IPS DF 6.9 (cell line): ENCODE results near the gene LRRC74B.
"Not testable (repeated sequence)": the region's sequence is repeated elsewhere in the genome, so short reads cannot be mapped to it uniquely, and the experiment has no call there.

Source experiments
- DNase-seq: peaks from one replicate; pipeline ENCODE4 v3.0.0-alpha.2; 2013; ENCODE audit warnings: low read depth, low spot score
- H3K27ac ChIP-seq: one replicate; pipeline ENCODE4 v1.5.1; 2013; ENCODE audit warnings: low read length, control low read depth
- H3K27me3 ChIP-seq: 2 replicates; pipeline ENCODE4 v1.6.1; 2013; ENCODE audit warnings: mild to moderate bottlenecking, low read length; ENCODE audit not compliant: control insufficient read depth, insufficient read depth
- H3K36me3 ChIP-seq: 2 replicates; pipeline ENCODE4 v1.6.1; 2013; ENCODE audit warnings: low read length; ENCODE audit not compliant: control insufficient read depth, insufficient read depth
- H3K4me1 ChIP-seq: 2 replicates; pipeline ENCODE4 v1.6.1; 2013; ENCODE audit warnings: low read length; ENCODE audit not compliant: control insufficient read depth, insufficient read depth
- H3K4me3 ChIP-seq: 2 replicates; pipeline ENCODE4 v1.5.1; 2013; ENCODE audit warnings: mild to moderate bottlenecking, low read length
- H3K9me3 ChIP-seq: 2 replicates; pipeline ENCODE4 v1.6.1; 2013; ENCODE audit warnings: low read length, inconsistent platforms; ENCODE audit not compliant: control insufficient read depth, insufficient read depth
- WGBS: extraction: QIAGEN DNeasy Blood & Tissue Kit; methylation state at CpG from one replicate; pipeline ENCODE4 v1.1.7; 2013; ENCODE audit warnings: mixed read lengths, missing lambda C conversion rate; ENCODE audit not compliant: insufficient read length, insufficient coverage; 5-methylcytosine and 5-hydroxymethylcytosine counted together

LRRC74B gene

GRCh38 chr22:21001601-21002325 is 44.0 kb upstream of the LRRC74B start, which contains the start of gene THAP7:
TSS of gene THAP7 (minus strand) at chr22:21002118. CDS start at chr22:21001911, 207 bp downstream.
- WGBS = no CpG with 5 or more reads among the region's 83 CpGs
- no peak for DNase-seq
- Histone ChIP-seq H3K9me3 (no peaks in the 10 kb centered on the region), H3K4me1 (peaks cover 2% of the 10 kb centered on the region), H3K27me3 (no peaks in the 10 kb centered on the region), H3K36me3 (peaks cover 8% of the 10 kb centered on the region; the same call in 1 of the 2 replicates), H3K4me3 (peak within 1 kb of the TSS; percentile 91), H3K27ac (no peak within 1 kb of the TSS)

DNA sequence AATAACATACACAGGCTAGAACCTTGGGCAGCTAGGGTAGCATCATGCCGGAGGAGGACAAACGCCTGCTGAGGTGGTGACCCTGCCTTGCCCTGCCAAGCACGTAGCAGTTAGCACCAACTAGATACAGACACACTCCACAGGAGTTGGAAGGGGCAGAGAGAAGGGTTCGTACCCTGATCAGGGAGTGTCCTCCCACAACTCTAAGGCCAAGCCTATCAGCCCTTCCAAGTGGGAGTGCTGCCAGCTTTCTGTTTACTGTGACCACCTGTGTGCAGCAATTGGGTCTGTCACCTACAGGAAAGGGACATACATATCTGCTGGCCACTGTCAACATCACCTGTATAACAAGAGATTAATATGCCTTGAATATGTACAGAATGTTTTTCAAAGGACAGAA is 42.0 kb upstream of the LRRC74B start:
- no CpG with 5 or more reads among the region's 4 CpGs for WGBS
- H3K27me3 ChIP-seq = no peaks in the 10 kb centered on the region
- no peak overlapping the region for H3K27ac ChIP-seq
- peaks cover 8% of the 10 kb centered on the region; the same call in 1 of the 2 replicates for H3K36me3 ChIP-seq
- H3K4me1 ChIP-seq = peaks cover 2% of the 10 kb centered on the region
- no peak overlapping the region for H3K4me3 ChIP-seq
- H3K9me3 ChIP-seq = no peaks in the 10 kb centered on the region
- DNase-seq = no peak

- not testable (repeated sequence) for H3K36me3 ChIP-seq, H3K27me3 ChIP-seq, DNase-seq, H3K9me3 ChIP-seq, H3K4me1 ChIP-seq, H3K27ac ChIP-seq, H3K4me3 ChIP-seq
- no CpG with 5 or more reads among the region's 13 CpGs for WGBS
Observed at GRCh38 chr22:21009208-21009607, 36.5 kb upstream of the LRRC74B start.

DNA sequence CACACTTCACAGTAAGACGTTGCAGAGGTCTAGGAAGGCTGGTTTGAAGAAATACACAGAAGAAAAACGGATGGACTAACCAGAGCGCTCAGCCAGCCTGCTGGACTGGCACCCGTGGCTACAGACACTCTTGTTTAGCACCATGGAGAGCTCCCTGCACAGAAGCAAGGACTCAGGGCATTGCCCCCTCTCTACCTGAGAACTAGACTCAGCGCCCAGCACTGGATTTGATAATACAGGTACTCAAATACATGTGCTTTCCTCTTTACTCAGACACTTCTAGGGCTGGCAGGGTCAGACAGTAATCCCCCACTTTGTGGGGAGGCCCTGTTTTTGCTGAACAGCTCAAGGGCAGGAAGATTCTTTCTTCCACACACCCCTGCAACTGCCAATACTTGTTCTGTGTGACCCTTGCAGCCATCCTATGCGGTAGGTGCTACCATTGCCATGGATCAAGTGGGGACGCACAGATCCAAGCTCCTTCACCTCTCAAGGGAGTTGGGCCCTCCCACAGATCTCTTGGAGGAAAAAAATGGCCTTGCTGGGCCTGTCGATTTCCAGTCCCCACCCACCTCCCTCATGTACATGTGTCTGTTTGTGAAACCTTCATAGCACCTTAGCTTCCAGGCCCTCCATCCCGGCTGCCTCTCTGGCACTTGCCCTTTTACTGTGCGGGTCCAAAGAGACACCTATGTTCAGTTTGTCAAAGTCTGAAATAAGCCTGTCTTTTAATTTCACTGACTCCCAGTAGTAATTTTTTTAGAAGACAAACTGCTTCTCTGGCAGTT is 35.9 kb upstream of the LRRC74B start:
- Histone ChIP-seq H3K4me3 (no peak overlapping the region), H3K27ac (no peak overlapping the region), H3K27me3 (no peaks in the 10 kb centered on the region), H3K4me1 (peaks cover 4% of the 10 kb centered on the region; the same call in 1 of the 2 replicates), H3K9me3 (no peaks in the 10 kb centered on the region), H3K36me3 (no peaks in the 10 kb centered on the region)
- DNase-seq = peak; percentile 39
- no CpG with 5 or more reads among the region's 10 CpGs for WGBS

- H3K27ac ChIP-seq = no peak overlapping the region
- no peak overlapping the region for H3K4me3 ChIP-seq
- peak; percentile 33 for DNase-seq
- no peaks in the 10 kb centered on the region for H3K27me3 ChIP-seq
- H3K4me1 ChIP-seq = peaks cover 4% of the 10 kb centered on the region; the same call in 1 of the 2 replicates
- H3K9me3 ChIP-seq = no peaks in the 10 kb centered on the region
- no CpG with 5 or more reads among the region's 3 CpGs for WGBS
- H3K36me3 ChIP-seq = no peaks in the 10 kb centered on the region
Observed at GRCh38 chr22:21010426-21011113, 35.2 kb upstream of the LRRC74B start.

GRCh38 chr22:21012446-21013407 is 33.0 kb upstream of the LRRC74B start:
- Histone ChIP-seq H3K4me1 (peaks cover 4% of the 10 kb centered on the region; the same call in 1 of the 2 replicates), H3K9me3 (no peaks in the 10 kb centered on the region), H3K27me3 (no peaks in the 10 kb centered on the region), H3K36me3 (no peaks in the 10 kb centered on the region), H3K27ac (no peak overlapping the region), H3K4me3 (no peak overlapping the region)
- DNase-seq = no peak
- WGBS = no CpG with 5 or more reads among the region's 14 CpGs

DNA sequence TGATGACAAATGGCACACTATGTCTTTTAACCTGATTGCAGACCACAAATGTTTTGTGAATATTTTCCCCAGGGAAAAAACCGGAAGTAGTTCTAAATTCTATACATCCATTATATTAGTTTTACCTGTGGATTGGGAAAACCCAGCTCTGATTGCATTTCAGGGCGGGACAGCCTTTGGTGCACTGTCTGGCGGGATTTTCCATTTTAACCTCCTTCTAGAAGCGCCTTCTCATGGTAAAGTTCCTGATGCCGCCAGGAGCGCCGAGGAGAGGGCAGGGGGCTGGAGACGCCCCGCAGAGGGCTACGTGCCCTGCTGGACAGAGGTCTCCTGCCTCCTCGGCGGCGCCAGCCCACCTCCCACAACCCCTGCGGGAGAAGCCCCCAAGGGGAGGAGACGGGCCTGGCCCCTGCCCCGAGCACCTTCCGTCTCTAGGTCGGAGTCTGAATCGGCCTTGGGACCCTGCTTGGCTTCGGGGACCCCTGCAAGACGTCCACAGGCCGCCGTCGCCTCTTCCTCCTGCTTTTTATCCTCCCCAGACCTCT is 32.0 kb upstream of the LRRC74B start:
- no CpG with 5 or more reads among the region's 24 CpGs for WGBS
- no peak for DNase-seq
- Histone ChIP-seq H3K27me3 (no peaks in the 10 kb centered on the region), H3K4me3 (peak overlapping the region; percentile 49; the same call in 1 of the 2 replicates), H3K4me1 (peaks cover 4% of the 10 kb centered on the region; the same call in 1 of the 2 replicates), H3K27ac (no peak overlapping the region), H3K9me3 (no peaks in the 10 kb centered on the region), H3K36me3 (no peaks in the 10 kb centered on the region)

DNA sequence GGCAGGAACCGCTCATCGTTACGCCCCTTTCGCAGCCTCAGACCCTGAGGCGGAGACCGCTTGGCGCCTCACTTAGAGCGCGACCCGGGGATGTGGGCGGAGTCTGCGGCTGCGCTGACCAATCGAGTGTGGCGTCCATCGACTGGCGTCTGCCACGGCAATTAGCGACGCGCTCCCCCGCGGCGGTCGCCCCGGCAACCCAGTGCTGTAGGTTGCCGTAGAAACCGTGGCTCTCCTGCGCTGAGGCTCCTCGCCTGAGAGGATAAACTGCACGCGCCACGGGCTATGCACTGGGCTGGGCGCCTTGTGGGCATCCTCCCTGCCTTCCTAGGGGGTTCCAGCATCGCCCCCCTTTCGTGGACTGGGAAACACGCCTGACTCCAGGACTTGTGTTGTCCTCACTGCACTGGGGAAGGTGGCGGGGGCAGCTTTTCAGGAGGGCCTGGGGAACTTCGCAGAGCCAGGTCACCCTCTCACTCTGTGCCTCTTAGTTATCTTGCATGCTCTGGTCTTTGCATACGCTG is 31.5 kb upstream of the LRRC74B start:
- Histone ChIP-seq H3K4me3 (peak overlapping the region; percentile 49; the same call in 1 of the 2 replicates), H3K36me3 (no peaks in the 10 kb centered on the region), H3K27me3 (no peaks in the 10 kb centered on the region), H3K27ac (no peak overlapping the region), H3K4me1 (peaks cover 4% of the 10 kb centered on the region; the same call in 1 of the 2 replicates), H3K9me3 (no peaks in the 10 kb centered on the region)
- DNase-seq = peak; percentile 96
- WGBS = no CpG with 5 or more reads among the region's 40 CpGs

GRCh38 chr22:21014726-21015465 is 30.9 kb upstream of the LRRC74B start, which contains the start of gene P2RX6:
TSS of gene P2RX6 (plus strand) at chr22:21015165. CDS start at chr22:21015175, 10 bp downstream.
- no peak for DNase-seq
- Histone ChIP-seq H3K27me3 (no peaks in the 10 kb centered on the region), H3K27ac (no peak within 1 kb of the TSS), H3K4me3 (peak within 1 kb of the TSS; percentile 49; the same call in 1 of the 2 replicates), H3K4me1 (peaks cover 2% of the 10 kb centered on the region; the same call in 1 of the 2 replicates), H3K9me3 (no peaks in the 10 kb centered on the region), H3K36me3 (no peaks in the 10 kb centered on the region)
- no CpG with 5 or more reads among the region's 12 CpGs for WGBS
